ENCODE data around the gene F2R. TPM values are rescaled to one million over a fixed set of nuclear protein-coding genes. Genes with fewer than 3 reads are reported as not detected.
A peak's percentile ranks its signal among the peaks of the same experiment; 100 is the strongest.

Gene F2R
- total RNA-seq, 4 donors from 2014 or later: 0.38 to 13.0 (median 4.9) TPM

GRCh38 chr5:76714751-76715485 is 1.0 kb upstream of the F2R start:
- TF ChIP-seq POLR2A (IDR thresholded peaks at IDR 0.05): no peak
- Histone ChIP-seq H3K4me3 (peak overlapping the region; percentile 47 to 93 (median 57)), H3K9me3 (no peaks in the 10 kb centered on the region), H3K27me3 (peaks cover 0 to 43% (median 7%) of the 10 kb centered on the region in 4 donors), H3K36me3 (no peaks in the 10 kb centered on the region), H3K4me1 (peaks cover 7 to 45% (median 10%) of the 10 kb centered on the region in 3 donors), H3K27ac (peak overlapping the region in 3 of 4 donors; percentile 59 to 82 (median 74))
- no peak for DNase-seq
- 8 to 18% methylated on average over 10 to 31 of the region's 52 CpGs for WGBS, 2 donors
- intact Hi-C loops (cut with DNase I): loop anchor here (10.0 kb wide), 1 partner anchor 60 kb away; no protein-coding TSS in a partner anchor

GRCh38 chr5:76715486-76715735 is 515 bp upstream of the F2R start:
- Histone ChIP-seq H3K4me1 (peaks cover 7 to 45% (median 10%) of the 10 kb centered on the region in 3 donors), H3K27ac (peak overlapping the region; percentile 53 to 82 (median 66)), H3K4me3 (peak overlapping the region; percentile 47 to 93 (median 57)), H3K36me3 (no peaks in the 10 kb centered on the region), H3K9me3 (no peaks in the 10 kb centered on the region), H3K27me3 (peaks cover 0 to 43% (median 7%) of the 10 kb centered on the region in 4 donors)
- no peak for DNase-seq
- 0 to 5% methylated on average over 4 to 10 of the region's 14 CpGs for WGBS, 2 donors
- no peak for TF ChIP-seq CTCF (IDR thresholded peaks at IDR 0.05)
- peak in 1 of 4 donors; percentile 15 for TF ChIP-seq POLR2A (IDR thresholded peaks at IDR 0.05)
- intact Hi-C loops (cut with DNase I): loop anchor here (10.0 kb wide), 1 partner anchor 59 kb away; no protein-coding TSS in a partner anchor

GRCh38 chr5:76716456-76717157 is 681 bp downstream of the F2R start:
- 19 to 21% methylated on average over 17 of the region's 29 CpGs for WGBS, 2 donors
- no peak for TF ChIP-seq POLR2A (IDR thresholded peaks at IDR 0.05)
- Histone ChIP-seq H3K9me3 (no peaks in the 10 kb centered on the region), H3K4me1 (peaks cover 4 to 45% (median 10%) of the 10 kb centered on the region in 3 donors), H3K27me3 (peaks cover 0 to 43% (median 7%) of the 10 kb centered on the region in 4 donors), H3K36me3 (no peaks in the 10 kb centered on the region), H3K27ac (peak overlapping the region; percentile 53 to 82 (median 66)), H3K4me3 (peak overlapping the region; percentile 47 to 93 (median 57))
- no peak for DNase-seq
- intact Hi-C loops (cut with DNase I): loop anchor here (10.0 kb wide), 1 partner anchor 58 kb away; no protein-coding TSS in a partner anchor

GRCh38 chr5:76717222-76718083 is 1.5 kb downstream of the F2R start:
- Histone ChIP-seq H3K4me1 (peaks cover 4 to 45% (median 10%) of the 10 kb centered on the region in 3 donors), H3K27ac (no peak overlapping the region), H3K4me3 (peak overlapping the region; percentile 47 to 93 (median 57)), H3K36me3 (no peaks in the 10 kb centered on the region), H3K9me3 (no peaks in the 10 kb centered on the region), H3K27me3 (peaks cover 0 to 43% (median 7%) of the 10 kb centered on the region in 4 donors)
- no peak for TF ChIP-seq CTCF (IDR thresholded peaks at IDR 0.05)
- no peak for TF ChIP-seq POLR2A (IDR thresholded peaks at IDR 0.05)
- 80 to 88% methylated on average over 10 to 11 of the region's 11 CpGs for WGBS, 2 donors
- intact Hi-C loops (cut with DNase I): loop anchor here (10.0 kb wide), 1 partner anchor 57 kb away; no protein-coding TSS in a partner anchor
- no peak for DNase-seq

GRCh38 chr5:76718381-76718832 is 2.5 kb downstream of the F2R start:
- DNase-seq: no peak
- H3K4me3 ChIP-seq: peak overlapping the region in 1 of 4 donors; percentile 93
- peak overlapping the region in 1 of 4 donors; percentile 14 for H3K27ac ChIP-seq
- TF ChIP-seq POLR2A (IDR thresholded peaks at IDR 0.05) (no peak), CTCF (IDR thresholded peaks at IDR 0.05) (no peak)
- H3K27me3 ChIP-seq: peaks cover 0 to 43% (median 7%) of the 10 kb centered on the region in 4 donors
- H3K9me3 ChIP-seq: no peaks in the 10 kb centered on the region
- WGBS, 2 donors: 77 to 85% methylated on average over 5 of the region's 5 CpGs
- H3K36me3 ChIP-seq: no peaks in the 10 kb centered on the region
- intact Hi-C loops (cut with DNase I): loop anchor here (10.0 kb wide), 1 partner anchor 56 kb away; no protein-coding TSS in a partner anchor
- peaks cover 4 to 45% (median 10%) of the 10 kb centered on the region in 3 donors for H3K4me1 ChIP-seq

Data from esophagus squamous epithelium (tissue), 5 donors.